Esophagus muscularis mucosa (tissue), 4 donors: ENCODE data around the gene ZNF423. TPM values are rescaled to one million over a fixed set of nuclear protein-coding genes. Genes with fewer than 3 reads are reported as not detected.

ENCODE experiments used
- DNase-seq: peaks from one replicate; pipeline ENCODE4 v3.0.0-alpha.2; 2017; ENCODE audit errors: extremely low spot score
- H3K27ac ChIP-seq, 4 donors: fragments of 200-600 bp; sonication (generic); replicated peaks in 1 of 4; 1 replicate in 3 of 4; 2 replicates in 1 of 4; pipeline ENCODE4 v1.5.1; 2016 to 2019; ENCODE audit warnings: mild to moderate bottlenecking in 1 of 4
- H3K27me3 ChIP-seq, 4 donors: fragments of 200-600 bp; sonication (generic); one replicate each; pipeline versions ENCODE4 v1.5.1 to v1.6.0; 2016 to 2019
- H3K36me3 ChIP-seq, 4 donors: fragments of 200-600 bp; sonication (generic); one replicate each; pipeline ENCODE4 v1.5.1; 2016 to 2019
- H3K4me1 ChIP-seq, 4 donors: fragments of 200-600 bp; sonication (generic); one replicate each; pipeline ENCODE4 v1.5.1; 2016 to 2019
- H3K4me3 ChIP-seq, 4 donors: fragments of 200-600 bp; sonication (generic); 1 replicate in 2 of 4; 2 replicates in 2 of 4; pipeline ENCODE4 v1.5.1; 2016 to 2019; ENCODE audit warnings: mild to moderate bottlenecking in 4 of 4, moderate library complexity in 1 of 4
- H3K9me3 ChIP-seq, 4 donors: fragments of 200-600 bp; sonication (generic); 1 replicate in 3 of 4; 2 replicates in 1 of 4; pipeline ENCODE4 v1.5.1; 2016 to 2019
- CTCF ChIP-seq, 3 experiments: fragments of 200-600 bp in 2 of 3; fragments of 450-650 bp in 1 of 3; sonication (generic) in 2 of 3; IDR thresholded peaks; one replicate each; pipeline ENCODE4 v1.5.1; 2017 to 2019; ENCODE audit warnings: antibody characterized with exemption in 3 of 3, mild to moderate bottlenecking in 2 of 3, moderate library complexity in 1 of 3
- EP300 ChIP-seq: sonication (generic); formaldehyde crosslinking; IDR thresholded peaks from one replicate; pipeline ENCODE4 v1.6.1; 2017; ENCODE audit warnings: antibody characterized with exemption
- POLR2A ChIP-seq: fragments of 450-650 bp; IDR thresholded peaks from one replicate; pipeline ENCODE4 v1.6.1; 2017; ENCODE audit warnings: antibody characterized with exemption, moderate library complexity, mild to moderate bottlenecking, low read depth
- POLR2AphosphoS5 ChIP-seq, 2 donors: sonication (generic); formaldehyde crosslinking; IDR thresholded peaks; one replicate each; pipeline ENCODE4 v1.6.1; 2017; ENCODE audit warnings: antibody characterized with exemption in 2 of 2
- WGBS: methylation state at CpG from one replicate; pipeline ENCODE4 v1.1.5; 2018; 5-methylcytosine and 5-hydroxymethylcytosine counted together
- intact Hi-C: fragments of 100-400 bp; cut with DNase I; formaldehyde crosslinking; loops from one replicate; pipeline ENCODE4 v1.15.1; 2023
- total RNA-seq, 4 donors: library from RNA; depleted of rRNA; stranded (reverse); fragments of >200 nt; gene quantifications; one replicate each; pipeline versions ENCODE4 v1.1.0 to v1.2.1, GENCODE V29; 2016

The ZNF423 gene
- total RNA-seq, 4 donors from 2014 or later: 8.7 to 22.5 (median 10.3) TPM

- peak; percentile 87 for DNase-seq
- intact Hi-C loops: no loop called here
- 86% methylated on average over 6 of the region's 6 CpGs for WGBS
Observed at GRCh38 chr16:49459953-49460735, 395.8 kb downstream of the ZNF423 start.

DNA sequence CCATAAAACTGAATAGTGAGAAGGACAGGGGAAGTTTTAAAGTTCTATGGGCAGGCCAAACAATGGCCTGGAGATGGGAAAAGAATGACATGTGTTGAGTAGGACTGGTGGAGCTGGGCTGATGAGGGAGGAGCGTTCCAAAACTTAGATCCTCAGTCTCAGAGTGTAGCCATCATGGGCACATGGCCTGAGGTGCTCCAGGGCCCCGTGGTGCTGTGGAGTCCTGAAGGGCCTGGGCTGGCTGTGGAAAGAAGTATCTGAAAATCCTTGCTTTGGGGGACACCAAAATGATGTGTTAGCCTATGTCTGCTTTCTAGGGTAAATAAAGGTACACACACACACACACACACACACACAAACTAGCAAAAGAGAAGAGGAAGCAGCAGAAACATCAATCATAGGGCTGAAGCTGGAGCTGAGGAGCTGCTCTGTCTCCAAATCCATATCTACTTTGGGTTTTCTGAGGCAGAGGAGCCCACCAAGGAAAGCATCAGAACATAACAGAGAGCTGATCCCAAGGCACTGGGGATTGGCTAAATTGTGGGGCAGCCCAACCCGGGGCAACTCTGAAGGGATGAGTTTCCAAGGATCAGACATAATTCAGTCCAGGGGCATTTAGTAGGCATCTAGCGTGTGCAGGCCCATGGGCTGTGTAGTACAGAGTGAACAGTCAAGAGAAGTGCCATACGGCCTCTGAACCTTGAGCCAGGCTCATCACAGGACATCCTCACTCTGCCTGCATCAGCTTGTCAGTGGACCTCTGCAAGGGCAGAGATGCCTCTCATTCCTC lies 397.1 kb downstream of the ZNF423 start:
- DNase-seq: peak; percentile 84
- H3K4me1 ChIP-seq: no peaks in the 10 kb centered on the region
- H3K36me3 ChIP-seq: no peaks in the 10 kb centered on the region
- H3K9me3 ChIP-seq: no peaks in the 10 kb centered on the region
- TF ChIP-seq EP300 (no peak), POLR2AphosphoS5 (IDR thresholded peaks at IDR 0.05) (no peak), CTCF (IDR thresholded peaks at IDR 0.05) (no peak), POLR2A (no peak)
- H3K27ac ChIP-seq: no peak overlapping the region
- intact Hi-C loops: no loop called here
- 77% methylated on average over 3 of the region's 5 CpGs for WGBS
- no peak overlapping the region for H3K4me3 ChIP-seq
- peaks cover 0 to 13% (median 0%) of the 10 kb centered on the region in 4 donors for H3K27me3 ChIP-seq

More at GRCh38 chr16:49459953-49460735, 395.8 kb downstream of the ZNF423 start:
- H3K9me3 ChIP-seq: no peaks in the 10 kb centered on the region
- TF ChIP-seq EP300: no peak
- TF ChIP-seq POLR2A: no peak
- no peak for TF ChIP-seq POLR2AphosphoS5 (IDR thresholded peaks at IDR 0.05)
- H3K27ac ChIP-seq: no peak overlapping the region
- H3K4me3 ChIP-seq: no peak overlapping the region
- H3K27me3 ChIP-seq: peaks cover 0 to 26% (median 3%) of the 10 kb centered on the region in 4 donors
- H3K4me1 ChIP-seq: peaks cover 0 to 5% (median 0%) of the 10 kb centered on the region in 4 donors
- H3K36me3 ChIP-seq: no peaks in the 10 kb centered on the region

DNA sequence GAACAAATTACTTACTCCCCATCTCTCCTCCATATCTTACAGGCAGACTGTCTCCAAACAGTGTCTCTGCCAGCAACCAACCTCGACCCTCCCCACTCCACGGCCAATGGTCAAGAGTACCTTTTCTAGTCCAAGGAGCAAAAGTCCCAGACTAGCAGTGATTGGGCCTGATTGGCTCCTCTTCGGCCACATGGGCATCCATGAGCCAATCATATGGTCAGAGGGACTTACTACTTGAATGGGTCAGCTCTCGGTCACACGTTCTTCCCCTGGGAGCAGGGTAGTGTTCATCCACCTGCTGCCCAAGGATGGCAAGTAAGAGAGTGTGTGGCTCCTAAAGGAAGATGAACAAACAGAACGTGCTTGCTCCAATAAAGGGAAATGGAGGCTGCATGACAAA lies 397.7 kb downstream of the ZNF423 start:
- TF ChIP-seq EP300: no peak
- no peak for TF ChIP-seq CTCF (IDR thresholded peaks at IDR 0.05)
- TF ChIP-seq POLR2AphosphoS5 (IDR thresholded peaks at IDR 0.05): no peak
- no peak for TF ChIP-seq POLR2A
- intact Hi-C loops: no loop called here
- H3K9me3 ChIP-seq: no peaks in the 10 kb centered on the region

DNA sequence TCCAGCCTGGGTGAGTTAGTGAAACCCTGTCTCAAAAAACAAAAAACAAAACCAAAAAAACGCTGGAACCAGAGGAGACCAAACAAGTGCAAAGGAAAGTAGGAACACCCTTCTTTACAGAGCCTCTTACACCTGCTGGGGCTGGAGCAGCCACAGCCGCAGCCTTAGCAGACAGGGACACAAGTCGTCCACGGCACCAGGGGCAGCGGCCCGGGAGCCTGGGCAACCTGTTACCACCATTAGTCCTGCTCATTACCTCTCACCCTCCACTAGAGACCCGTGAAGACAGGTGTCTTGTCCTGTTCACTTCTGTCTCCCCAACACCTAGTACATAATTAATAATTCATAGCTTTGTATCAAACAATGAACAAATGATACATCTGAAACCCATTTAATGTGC lies 398.7 kb downstream of the ZNF423 start:
- no peaks in the 10 kb centered on the region for H3K4me1 ChIP-seq
- intact Hi-C loops: no loop called here
- H3K4me3 ChIP-seq: no peak overlapping the region
- no peak for DNase-seq
- no peaks in the 10 kb centered on the region for H3K9me3 ChIP-seq
- no peak overlapping the region for H3K27ac ChIP-seq
- WGBS: 84% methylated on average over 7 of the region's 7 CpGs
- TF ChIP-seq EP300: no peak
- no peak for TF ChIP-seq POLR2AphosphoS5 (IDR thresholded peaks at IDR 0.05)
- TF ChIP-seq CTCF (IDR thresholded peaks at IDR 0.05): no peak
- TF ChIP-seq POLR2A: no peak
- no peaks in the 10 kb centered on the region for H3K36me3 ChIP-seq
- peaks cover 0 to 10% (median 0%) of the 10 kb centered on the region in 4 donors for H3K27me3 ChIP-seq

More for the DNA sequence above, 397.7 kb downstream of the ZNF423 start:
- Histone ChIP-seq H3K27me3 (peaks cover 0 to 9% (median 0%) of the 10 kb centered on the region in 4 donors), H3K4me1 (no peaks in the 10 kb centered on the region), H3K36me3 (no peaks in the 10 kb centered on the region), H3K27ac (no peak overlapping the region), H3K4me3 (no peak overlapping the region)
- DNase-seq: no peak
- WGBS: 90% methylated on average over 6 of the region's 6 CpGs

DNA sequence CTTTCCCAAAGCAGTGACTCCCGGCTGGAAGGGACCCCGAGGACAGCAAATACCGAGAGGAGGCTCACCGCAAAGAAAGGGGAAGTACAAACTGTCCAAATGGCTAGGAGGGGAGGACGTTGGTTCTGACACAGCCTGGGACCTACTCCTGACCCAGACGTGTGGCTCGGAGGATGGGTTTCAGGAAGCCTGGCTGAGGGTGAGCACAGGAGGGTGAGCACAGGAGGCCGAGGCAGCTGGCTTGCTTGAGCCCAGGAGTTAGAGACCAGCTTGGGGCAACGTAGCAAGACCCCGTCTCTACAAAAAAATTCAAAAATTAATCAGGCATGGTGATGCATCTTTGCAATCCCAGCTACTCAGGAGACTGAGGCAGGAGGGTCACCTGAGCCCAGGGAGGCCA lies 399.1 kb downstream of the ZNF423 start:
- no peak for TF ChIP-seq EP300
- TF ChIP-seq CTCF (IDR thresholded peaks at IDR 0.05): no peak
- no peak for TF ChIP-seq POLR2A
- no peak for TF ChIP-seq POLR2AphosphoS5 (IDR thresholded peaks at IDR 0.05)

More for the DNA sequence above, 399.1 kb downstream of the ZNF423 start:
- Histone ChIP-seq H3K36me3 (no peaks in the 10 kb centered on the region), H3K27me3 (peaks cover 0 to 10% (median 0%) of the 10 kb centered on the region in 4 donors), H3K4me3 (no peak overlapping the region), H3K4me1 (no peaks in the 10 kb centered on the region), H3K9me3 (no peaks in the 10 kb centered on the region), H3K27ac (no peak overlapping the region)
- intact Hi-C loops: no loop called here
- no peak for DNase-seq
- 88% methylated on average over 10 of the region's 10 CpGs for WGBS
